Amniotic stem cell (primary cell): ENCODE results near the gene TOMM70.
"Not testable (repeated sequence)": the region's sequence is repeated elsewhere in the genome, so short reads cannot be mapped to it uniquely, and the experiment has no call there.

ENCODE experiments used
- DNase-seq: peaks from one replicate; lab custom pipeline; 2025; lab: John Stamatoyannopoulos, UW

Gene TOMM70

DNA sequence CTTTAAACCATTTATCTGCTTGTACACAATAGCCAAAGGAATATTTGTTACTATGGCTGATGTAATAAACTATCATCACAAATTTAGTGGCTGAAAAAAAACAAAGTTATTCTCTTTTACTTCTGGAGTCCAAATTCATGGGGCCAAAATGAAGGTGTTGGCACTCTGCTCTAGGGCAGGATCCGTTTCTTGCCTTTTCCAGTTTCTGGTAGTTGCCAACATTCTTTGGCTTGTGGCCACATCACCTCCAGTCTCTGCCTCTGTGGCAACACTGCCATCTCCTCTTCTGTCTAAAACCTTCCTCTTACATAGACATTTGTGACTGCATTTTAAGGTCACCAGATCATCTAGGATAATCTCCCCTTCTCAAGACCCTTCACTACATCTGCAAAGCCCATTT is 39.0 kb downstream of the TOMM70 start:
- no peak for DNase-seq

DNA sequence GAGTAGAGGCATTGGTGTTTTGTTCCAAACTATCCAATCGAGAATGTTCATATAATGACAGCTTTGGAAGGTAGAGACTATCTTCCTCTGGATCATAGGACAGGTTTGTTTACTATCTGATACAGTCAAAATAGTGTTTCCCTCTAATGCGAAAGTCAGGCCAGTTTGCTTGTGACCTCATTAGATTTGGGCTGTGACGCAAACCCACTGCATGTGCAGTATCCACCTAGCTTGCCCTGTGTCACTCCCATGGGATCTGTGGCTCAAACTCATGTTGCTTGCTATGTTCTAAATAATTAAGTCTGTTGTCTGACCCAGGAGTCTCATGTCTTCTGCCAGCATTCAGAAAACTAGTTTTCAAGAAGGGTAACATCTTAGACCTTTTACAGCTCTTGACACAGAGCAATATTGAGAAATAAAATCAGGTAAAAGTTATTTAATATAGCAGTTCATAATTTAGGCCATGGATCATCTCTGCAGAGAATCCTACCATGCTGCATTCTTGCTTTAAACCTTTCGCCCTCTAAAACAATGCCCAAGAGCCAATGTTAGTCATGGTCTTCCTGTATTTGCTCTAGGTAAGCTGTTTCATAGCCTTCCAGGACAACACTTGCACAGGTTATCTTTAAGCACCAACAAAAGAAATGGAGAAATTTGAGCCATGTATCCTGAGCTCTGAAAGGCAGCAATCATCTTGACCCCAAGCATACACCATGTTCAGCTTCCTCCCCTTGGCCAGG is 40.0 kb downstream of the TOMM70 start:
- DNase-seq, result no peak

- DNase-seq, result no peak
Measured at GRCh38 chr3:100359035-100359434, 41.9 kb downstream of the TOMM70 start.

DNA sequence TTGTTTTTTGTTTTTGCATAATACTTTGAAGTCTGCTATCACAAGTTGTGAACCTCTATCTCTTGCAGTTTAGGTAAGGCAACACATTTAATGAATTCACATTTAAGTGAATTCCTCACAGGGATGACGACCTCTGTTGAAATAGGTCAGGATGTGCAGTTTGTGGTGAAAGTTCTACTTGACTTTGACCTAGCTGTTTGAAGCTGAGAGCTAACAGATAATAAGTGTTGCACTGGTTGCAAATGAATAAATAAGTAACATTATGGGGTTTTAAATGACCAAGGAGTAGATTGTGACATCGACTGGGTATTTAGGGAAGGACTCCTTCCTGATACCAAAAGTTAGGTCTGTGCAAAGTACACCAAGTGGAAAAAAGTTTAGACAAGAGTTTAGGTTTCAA is 42.5 kb downstream of the TOMM70 start:
- no peak for DNase-seq

- no peak for DNase-seq
Measured at GRCh38 chr3:100354850-100355249, 46.0 kb downstream of the TOMM70 start.

- DNase-seq, result no peak
Measured at GRCh38 chr3:100352296-100353231, 48.3 kb downstream of the TOMM70 start.

DNA sequence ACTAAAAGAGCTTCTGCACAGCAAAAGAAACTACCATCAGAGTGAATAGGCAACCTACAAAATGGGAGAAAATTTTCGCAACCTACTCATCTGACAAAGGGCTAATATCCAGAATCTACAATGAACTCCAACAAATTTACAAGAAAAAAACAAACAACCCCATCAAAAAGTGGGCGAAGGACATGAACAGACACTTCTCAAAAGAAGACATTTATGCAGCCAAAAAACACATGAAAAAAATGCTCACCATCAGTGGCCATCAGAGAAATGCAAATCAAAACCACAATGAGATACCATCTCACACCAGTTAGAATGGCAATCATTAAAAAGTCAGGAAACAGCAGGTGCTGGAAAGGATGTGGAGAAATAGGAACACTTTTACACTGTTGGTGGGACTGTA is 49.1 kb downstream of the TOMM70 start:
- not testable (repeated sequence) for DNase-seq

DNA sequence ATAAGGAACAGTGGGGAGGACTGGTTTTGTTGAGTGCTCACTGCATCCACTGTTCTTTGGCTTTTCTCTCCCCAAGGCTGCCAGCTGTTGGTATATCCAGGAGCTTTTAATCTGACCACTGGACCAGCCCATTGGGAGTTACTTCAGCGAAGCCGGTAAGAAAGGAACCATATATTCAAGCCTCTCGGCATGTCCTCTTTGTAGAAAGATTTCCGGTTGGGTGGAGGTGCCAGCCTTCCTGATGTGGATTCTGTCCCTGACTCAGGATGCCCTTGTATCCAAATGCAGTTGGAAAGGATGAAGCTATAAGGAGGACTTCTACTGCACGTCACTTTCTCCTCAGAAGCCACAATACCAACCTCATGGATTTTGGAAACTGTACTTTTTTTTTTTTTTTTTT is 52.2 kb downstream of the TOMM70 start:
- no peak for DNase-seq

DNA sequence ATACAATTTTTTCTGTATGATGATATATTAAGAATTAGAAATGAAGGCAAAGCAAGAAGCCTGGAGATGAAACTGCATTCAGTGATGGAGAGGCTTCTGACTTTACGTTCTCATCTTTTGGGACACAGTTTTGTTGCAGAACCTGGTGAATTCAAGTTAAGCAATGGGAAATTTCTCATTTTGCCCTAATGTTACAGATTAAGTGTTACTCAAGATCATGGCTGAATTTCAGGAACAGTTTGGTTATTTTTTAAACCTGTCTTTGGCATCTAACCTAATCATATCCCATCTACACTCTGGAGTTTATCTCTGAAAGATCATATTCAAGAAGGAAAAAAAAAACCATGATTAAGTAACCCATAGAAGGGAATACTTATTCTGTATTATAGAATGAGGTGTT is 60.4 kb downstream of the TOMM70 start:
- DNase-seq, result no peak

GRCh38 chr3:100339786-100340185 is 61.1 kb downstream of the TOMM70 start:
- DNase-seq, result no peak

DNA sequence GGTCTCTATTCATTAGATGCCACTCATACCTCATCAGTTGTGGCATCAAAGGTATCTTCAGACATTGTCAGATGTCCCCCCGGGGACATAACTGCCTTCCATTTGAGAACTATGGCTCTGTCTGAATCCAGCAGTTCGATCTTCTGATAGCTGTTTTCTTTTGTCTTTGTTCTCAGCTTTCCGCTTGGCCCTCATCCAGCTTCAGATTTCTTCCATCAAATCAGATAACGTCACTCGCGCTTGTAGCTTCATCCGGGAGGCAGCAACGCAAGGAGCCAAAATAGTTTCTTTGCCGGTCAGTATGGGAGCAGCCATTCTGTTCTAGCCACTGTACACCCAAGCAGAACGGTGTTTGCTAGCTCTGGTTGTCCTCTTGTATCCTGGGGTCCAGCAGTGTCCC is 62.0 kb downstream of the TOMM70 start:
- no peak for DNase-seq

GRCh38 chr3:100336229-100336628 is 64.7 kb downstream of the TOMM70 start:
- DNase-seq, result not testable (repeated sequence)

- no peak for DNase-seq
Measured at GRCh38 chr3:100335434-100335833, 65.5 kb downstream of the TOMM70 start.

DNA sequence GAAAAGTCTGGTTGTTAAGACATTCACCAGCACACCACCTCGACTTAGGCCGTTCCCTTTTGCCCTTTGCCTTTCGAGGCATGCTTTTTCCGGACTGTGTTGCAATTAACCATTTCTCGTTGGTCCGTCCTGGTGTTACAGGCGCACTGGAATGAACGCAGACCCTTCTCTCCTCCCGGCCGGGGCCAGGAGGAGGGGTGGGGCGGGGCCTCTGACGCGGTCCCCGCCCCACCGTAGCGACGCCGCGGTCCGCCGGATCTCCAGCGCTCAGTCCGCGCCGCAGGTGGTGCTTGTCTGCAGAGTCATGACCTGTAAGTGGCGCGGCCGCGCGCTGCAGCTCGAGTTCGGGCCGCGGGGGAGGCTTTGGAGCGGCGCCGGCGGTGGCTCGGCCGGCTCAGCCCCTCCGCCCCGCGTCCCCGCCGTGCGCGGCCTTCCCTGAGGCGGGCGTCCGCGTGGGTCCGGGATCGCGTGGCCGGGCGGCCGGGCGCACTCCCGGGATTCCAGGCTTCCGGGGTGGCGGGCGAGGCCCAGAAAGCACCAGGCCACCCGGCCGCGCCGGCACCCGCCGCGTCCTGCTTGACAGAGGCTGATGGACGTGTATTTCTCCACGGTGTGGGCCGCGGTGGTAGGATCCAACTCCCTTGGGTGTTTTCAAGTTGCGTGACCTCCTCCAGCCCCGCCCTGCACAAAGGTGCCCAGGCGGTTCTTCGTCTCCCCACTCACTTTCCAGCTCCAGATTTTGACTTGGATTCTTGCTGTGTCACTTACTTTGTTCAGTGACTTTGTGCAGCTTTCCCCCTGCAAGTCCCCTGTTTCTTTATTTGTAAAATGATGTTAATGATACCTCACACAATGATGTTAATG is 66.2 kb downstream of the TOMM70 start, which contains the start of gene NIT2:
NIT2 (plus strand) TSS at position 270 of the 864 bp plus-strand sequence; CDS start at position 305, 35 bp downstream.
- DNase-seq, result peak; percentile 23

- no peak for DNase-seq
Measured at GRCh38 chr3:100333970-100334487, 66.9 kb downstream of the TOMM70 start.

- DNase-seq, result no peak
Measured at GRCh38 chr3:100333051-100333450, 67.8 kb downstream of the TOMM70 start.

DNA sequence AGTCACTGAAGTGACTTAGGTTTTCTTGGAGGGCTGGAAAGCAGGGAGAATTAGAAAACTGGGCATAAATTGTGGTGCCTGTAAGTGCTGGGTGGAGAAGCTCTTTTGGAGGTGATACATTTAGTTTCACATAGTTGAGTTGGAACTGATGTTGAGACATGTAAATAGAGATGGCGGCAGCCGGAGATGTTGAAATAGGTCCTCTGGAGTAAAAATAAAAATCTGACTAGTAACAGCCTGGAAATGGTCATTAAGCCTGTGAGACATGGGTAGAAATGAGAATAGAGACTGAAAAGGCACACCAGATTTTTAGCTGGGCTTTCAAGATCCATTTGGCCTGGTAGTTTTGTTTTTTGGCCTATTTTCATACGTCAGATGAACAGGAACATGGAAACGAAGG is 69.2 kb downstream of the TOMM70 start:
- no peak for DNase-seq

DNA sequence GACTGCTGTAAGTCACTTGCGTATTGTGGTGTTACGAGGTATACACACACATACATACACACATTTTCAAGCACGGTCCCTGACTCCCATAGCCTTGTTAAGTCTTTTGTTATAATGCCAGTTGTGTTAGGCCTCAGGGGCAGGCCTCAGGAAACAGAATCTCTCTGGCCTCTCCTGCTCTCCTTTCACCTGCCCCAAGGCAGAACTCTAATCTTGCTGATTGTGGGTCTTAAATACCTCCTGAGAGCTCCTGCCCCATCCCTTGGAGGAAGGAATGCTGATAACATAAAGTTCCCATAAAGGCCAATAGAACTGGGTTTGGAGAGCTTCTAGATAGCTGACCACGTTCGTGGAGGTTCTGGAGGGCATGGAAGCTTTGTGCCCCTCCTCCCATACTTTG is 70.2 kb downstream of the TOMM70 start:
- no peak for DNase-seq

- DNase-seq, result no peak
Measured at GRCh38 chr3:100329800-100330489, 70.9 kb downstream of the TOMM70 start.

DNA sequence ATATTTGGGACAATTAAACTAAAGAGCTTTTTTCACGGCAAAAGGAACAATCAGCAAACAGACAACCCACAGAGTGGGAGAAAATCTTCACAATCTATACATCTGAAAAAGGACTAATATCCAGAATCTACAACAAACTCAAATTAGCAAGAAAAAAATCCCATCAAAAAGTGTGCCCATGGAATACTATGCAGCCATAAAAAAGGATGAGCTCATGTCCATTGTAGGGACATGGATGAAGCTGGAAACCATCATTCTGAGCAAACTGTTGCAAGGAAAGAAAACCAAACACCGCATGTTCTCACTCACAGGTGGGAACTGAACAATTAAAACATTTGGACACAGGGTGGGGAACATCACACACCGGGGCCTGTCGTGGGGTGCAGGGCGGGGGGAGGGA is 73.5 kb downstream of the TOMM70 start:
- not testable (repeated sequence) for DNase-seq

GRCh38 chr3:100325827-100326226 is 75.1 kb downstream of the TOMM70 start:
- DNase-seq, result no peak
